Measurements from ENCODE around the gene EXOSC1. TPM values are rescaled to one million over a fixed set of nuclear protein-coding genes. Genes with fewer than 3 reads are reported as not detected.
"Not testable (repeated sequence)": the region's sequence is repeated elsewhere in the genome, so short reads cannot be mapped to it uniquely, and the experiment has no call there.

EXOSC1 gene
- polyA plus RNA-seq, 3 donors = 34.7 to 60.6 (median 55.8) TPM

- H3K27ac Mint-ChIP-seq = no peak overlapping the region
- no peaks in the 10 kb centered on the region for H3K9me3 ChIP-seq (replicated peaks in 1 of 2; ENCODE audit: control insufficient read depth in 1 of 2, insufficient read depth in 1 of 2, low read length in 2 of 2)
- H3K4me2 ChIP-seq (replicated peaks; ENCODE audit: extremely low read depth, low read length, poor library complexity, severe bottlenecking) = no peak overlapping the region
- WGBS (ENCODE audit: insufficient coverage) = no CpG with 5 or more reads among the region's 2 CpGs
- DNase-seq = no peak
- no peak overlapping the region for H2AFZ ChIP-seq (ENCODE audit: insufficient read depth, low read depth, low read length, poor library complexity, severe bottlenecking)
- no peaks in the 10 kb centered on the region for H3K27me3 Mint-ChIP-seq (ENCODE audit: low read depth in 3 of 3)
- H3K4me3 Mint-ChIP-seq = no peak overlapping the region
- peaks cover 78 to 94% of the 10 kb centered on the region in 2 donors for H3K36me3 Mint-ChIP-seq
- H3K9ac ChIP-seq (ENCODE audit: insufficient read depth, low read length, poor library complexity, severe bottlenecking) = no peak overlapping the region
- H3K79me2 ChIP-seq (ENCODE audit: insufficient read depth, low read length) = no peaks in the 10 kb centered on the region
- H3K4me3 ChIP-seq (replicated peaks in 1 of 3; ENCODE audit: low read depth in 2 of 3, low read length in 3 of 3) = no peak overlapping the region
- H3K27me3 ChIP-seq (ENCODE audit: control insufficient read depth in 2 of 2, insufficient read depth in 2 of 2, low read length in 2 of 2) = no peaks in the 10 kb centered on the region
- peaks cover 86 to 100% of the 10 kb centered on the region in 2 donors for H3K36me3 ChIP-seq (replicated peaks in 1 of 2; ENCODE audit: control insufficient read depth in 1 of 2, insufficient read depth in 2 of 2, low read length in 2 of 2)
- H3K4me1 Mint-ChIP-seq = no peaks in the 10 kb centered on the region
- TF ChIP-seq, protein P1, sequence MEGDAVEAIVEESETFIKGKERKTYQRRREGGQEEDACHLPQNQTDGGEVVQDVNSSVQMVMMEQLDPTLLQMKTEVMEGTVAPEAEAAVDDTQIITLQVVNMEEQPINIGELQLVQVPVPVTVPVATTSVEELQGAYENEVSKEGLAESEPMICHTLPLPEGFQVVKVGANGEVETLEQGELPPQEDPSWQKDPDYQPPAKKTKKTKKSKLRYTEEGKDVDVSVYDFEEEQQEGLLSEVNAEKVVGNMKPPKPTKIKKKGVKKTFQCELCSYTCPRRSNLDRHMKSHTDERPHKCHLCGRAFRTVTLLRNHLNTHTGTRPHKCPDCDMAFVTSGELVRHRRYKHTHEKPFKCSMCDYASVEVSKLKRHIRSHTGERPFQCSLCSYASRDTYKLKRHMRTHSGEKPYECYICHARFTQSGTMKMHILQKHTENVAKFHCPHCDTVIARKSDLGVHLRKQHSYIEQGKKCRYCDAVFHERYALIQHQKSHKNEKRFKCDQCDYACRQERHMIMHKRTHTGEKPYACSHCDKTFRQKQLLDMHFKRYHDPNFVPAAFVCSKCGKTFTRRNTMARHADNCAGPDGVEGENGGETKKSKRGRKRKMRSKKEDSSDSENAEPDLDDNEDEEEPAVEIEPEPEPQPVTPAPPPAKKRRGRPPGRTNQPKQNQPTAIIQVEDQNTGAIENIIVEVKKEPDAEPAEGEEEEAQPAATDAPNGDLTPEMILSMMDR (IDR thresholded peaks at IDR 0.05) = no peak
- H3K27ac ChIP-seq (ENCODE audit: low read depth in 1 of 2, low read length in 2 of 2) = no peak overlapping the region
- intact Hi-C loops (cut with micrococcal nuclease) = no loop called here
- H3K9me3 Mint-ChIP-seq = no peaks in the 10 kb centered on the region
- no peaks in the 10 kb centered on the region for H3K4me1 ChIP-seq (ENCODE audit: control insufficient read depth in 1 of 2, insufficient read depth in 2 of 2, low read length in 2 of 2)
- no peaks in the 10 kb centered on the region for H4K20me1 ChIP-seq (ENCODE audit: insufficient read depth, low read length)
Measured at GRCh38 chr10:97475936-97476594, 30.3 kb upstream of the EXOSC1 start.

- no peak overlapping the region for H3K4me2 ChIP-seq (replicated peaks; ENCODE audit: extremely low read depth, low read length, poor library complexity, severe bottlenecking)
- no peak overlapping the region for H3K4me3 ChIP-seq (replicated peaks in 1 of 3; ENCODE audit: low read depth in 2 of 3, low read length in 3 of 3)
- H3K9me3 Mint-ChIP-seq = no peaks in the 10 kb centered on the region
- intact Hi-C loops (cut with micrococcal nuclease) = no loop called here
- no peaks in the 10 kb centered on the region for H3K27me3 Mint-ChIP-seq (ENCODE audit: low read depth in 3 of 3)
- no CpG with 5 or more reads among the region's 4 CpGs for WGBS (ENCODE audit: insufficient coverage)
- TF ChIP-seq, protein P1 (IDR thresholded peaks at IDR 0.05) = no peak
- no peaks in the 10 kb centered on the region for H4K20me1 ChIP-seq (ENCODE audit: insufficient read depth, low read length)
- H3K9ac ChIP-seq (ENCODE audit: insufficient read depth, low read length, poor library complexity, severe bottlenecking) = no peak overlapping the region
- H3K79me2 ChIP-seq (ENCODE audit: insufficient read depth, low read length) = no peaks in the 10 kb centered on the region
- no peak overlapping the region for H3K27ac Mint-ChIP-seq
- no peaks in the 10 kb centered on the region for H3K4me1 ChIP-seq (ENCODE audit: control insufficient read depth in 1 of 2, insufficient read depth in 2 of 2, low read length in 2 of 2)
- no peak overlapping the region for H2AFZ ChIP-seq (ENCODE audit: insufficient read depth, low read depth, low read length, poor library complexity, severe bottlenecking)
- H3K36me3 ChIP-seq (replicated peaks in 1 of 2; ENCODE audit: control insufficient read depth in 1 of 2, insufficient read depth in 2 of 2, low read length in 2 of 2) = peaks cover 85 to 100% of the 10 kb centered on the region in 2 donors
- no peak for DNase-seq
- H3K4me1 Mint-ChIP-seq = no peaks in the 10 kb centered on the region
- H3K27ac ChIP-seq (ENCODE audit: low read depth in 1 of 2, low read length in 2 of 2) = no peak overlapping the region
- H3K36me3 Mint-ChIP-seq = peaks cover 77 to 94% of the 10 kb centered on the region in 2 donors
- H3K9me3 ChIP-seq (replicated peaks in 1 of 2; ENCODE audit: control insufficient read depth in 1 of 2, insufficient read depth in 1 of 2, low read length in 2 of 2) = no peaks in the 10 kb centered on the region
- no peaks in the 10 kb centered on the region for H3K27me3 ChIP-seq (ENCODE audit: control insufficient read depth in 2 of 2, insufficient read depth in 2 of 2, low read length in 2 of 2)
- H3K4me3 Mint-ChIP-seq = no peak overlapping the region
Measured at GRCh38 chr10:97474918-97475317, 29.1 kb upstream of the EXOSC1 start.

GRCh38 chr10:97468781-97469180 lies 23.0 kb upstream of the EXOSC1 start:
- 98% methylated on average over 6 of the region's 12 CpGs for WGBS (ENCODE audit: insufficient coverage)
- H3K79me2 ChIP-seq (ENCODE audit: insufficient read depth, low read length); H4K20me1 ChIP-seq (ENCODE audit: insufficient read depth, low read length); H3K9ac ChIP-seq (ENCODE audit: insufficient read depth, low read length, poor library complexity, severe bottlenecking); H3K4me3 Mint-ChIP-seq; DNase-seq; H3K9me3 Mint-ChIP-seq; H3K4me1 ChIP-seq (ENCODE audit: control insufficient read depth in 1 of 2, insufficient read depth in 2 of 2, low read length in 2 of 2); H2AFZ ChIP-seq (ENCODE audit: insufficient read depth, low read depth, low read length, poor library complexity, severe bottlenecking); H3K27ac ChIP-seq (ENCODE audit: low read depth in 1 of 2, low read length in 2 of 2); H3K27me3 Mint-ChIP-seq (ENCODE audit: low read depth in 3 of 3); H3K27me3 ChIP-seq (ENCODE audit: control insufficient read depth in 2 of 2, insufficient read depth in 2 of 2, low read length in 2 of 2); H3K4me3 ChIP-seq (replicated peaks in 1 of 3; ENCODE audit: low read depth in 2 of 3, low read length in 3 of 3); H3K4me2 ChIP-seq (replicated peaks; ENCODE audit: extremely low read depth, low read length, poor library complexity, severe bottlenecking); H3K4me1 Mint-ChIP-seq; H3K9me3 ChIP-seq (replicated peaks in 1 of 2; ENCODE audit: control insufficient read depth in 1 of 2, insufficient read depth in 1 of 2, low read length in 2 of 2): not testable (repeated sequence)
- Mint-ChIP-seq H3K27ac (peak overlapping the region in 3 of 7 donors; percentile 26 to 41 (median 40)), H3K36me3 (peaks cover 70 to 96% of the 10 kb centered on the region in 2 donors)
- peaks cover 80 to 99% of the 10 kb centered on the region in 2 donors for H3K36me3 ChIP-seq (replicated peaks in 1 of 2; ENCODE audit: control insufficient read depth in 1 of 2, insufficient read depth in 2 of 2, low read length in 2 of 2)
- intact Hi-C loops (cut with micrococcal nuclease) = loop anchor here in 1 of 2 donors (5.0 kb wide), 1 partner anchor 84 kb away; no protein-coding TSS in a partner anchor

Data from CD14-positive monocyte (primary cell).